LNCAP (cell line): ENCODE measurements around the gene LEAP2.

ENCODE experiments used
- CTCF ChIP-seq: fragments of 450-650 bp; IDR thresholded peaks from 2 replicates; pipeline ENCODE4 v1.5.1; 2017; ENCODE audit warnings: mild to moderate bottlenecking

The LEAP2 gene

DNA sequence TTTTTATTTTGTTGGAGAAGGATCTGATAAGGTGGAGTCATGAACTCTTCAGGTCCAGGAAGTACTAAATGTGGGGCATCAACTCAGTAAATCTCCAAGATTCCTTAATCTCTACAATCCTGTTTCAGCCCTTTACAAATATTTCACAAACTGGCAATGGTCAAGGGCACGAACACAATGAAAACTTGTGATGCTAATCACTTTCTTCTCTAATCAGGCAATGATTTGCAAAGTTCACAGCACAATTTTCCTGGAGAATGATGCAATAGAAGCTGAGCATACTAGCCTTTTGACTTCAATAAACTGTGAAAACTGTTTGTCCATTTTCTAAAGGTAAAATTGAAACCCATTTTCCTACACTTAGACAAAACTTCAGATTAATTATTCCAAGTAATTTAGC lies 24.1 kb upstream of the LEAP2 start:
- no peak for TF ChIP-seq CTCF

DNA sequence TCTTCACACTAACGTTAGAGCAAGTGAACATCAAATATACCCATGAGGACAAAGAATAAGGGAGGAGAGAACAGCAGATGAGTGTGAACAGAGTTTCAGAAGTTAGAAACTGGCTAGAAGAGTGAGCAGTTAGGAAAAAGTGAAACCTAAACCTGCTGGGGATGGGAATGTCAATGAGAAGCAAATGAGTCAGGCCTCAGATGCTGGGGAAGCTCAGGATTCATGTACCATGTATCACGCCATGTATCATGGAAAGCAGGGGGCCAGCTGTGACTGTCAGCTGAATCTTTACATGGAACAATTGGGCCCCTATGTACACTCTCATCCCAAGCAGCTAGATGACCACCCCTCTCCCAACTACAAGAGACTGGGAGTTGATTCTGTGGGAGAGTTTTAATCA lies 23.4 kb upstream of the LEAP2 start:
- no peak for TF ChIP-seq CTCF

DNA sequence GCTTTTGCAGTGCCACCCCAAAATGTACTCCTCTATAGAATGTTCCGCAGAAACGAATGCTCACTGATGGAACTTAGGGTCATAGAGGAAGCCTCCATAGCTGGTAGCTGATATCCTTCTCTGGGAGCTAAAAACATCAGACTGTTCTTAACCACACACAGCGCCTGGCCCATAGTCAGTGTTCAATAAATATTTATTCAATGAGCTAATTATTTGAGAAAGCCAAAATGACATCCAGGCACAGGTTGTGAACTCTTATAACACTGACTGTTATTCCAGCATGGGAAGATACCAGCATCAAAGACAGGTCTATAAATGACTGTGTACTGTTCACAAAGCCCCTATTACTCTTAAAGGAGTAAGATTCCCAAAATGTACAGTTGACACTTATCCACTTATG lies 20.1 kb upstream of the LEAP2 start:
- TF ChIP-seq CTCF, result no peak

GRCh38 chr5:132853790-132854189 lies 19.7 kb upstream of the LEAP2 start:
- no peak for TF ChIP-seq CTCF

- no peak for TF ChIP-seq CTCF
Measured at GRCh38 chr5:132854301-132854700, 19.2 kb upstream of the LEAP2 start.

GRCh38 chr5:132856011-132856410 lies 17.5 kb upstream of the LEAP2 start:
- TF ChIP-seq CTCF, result no peak

DNA sequence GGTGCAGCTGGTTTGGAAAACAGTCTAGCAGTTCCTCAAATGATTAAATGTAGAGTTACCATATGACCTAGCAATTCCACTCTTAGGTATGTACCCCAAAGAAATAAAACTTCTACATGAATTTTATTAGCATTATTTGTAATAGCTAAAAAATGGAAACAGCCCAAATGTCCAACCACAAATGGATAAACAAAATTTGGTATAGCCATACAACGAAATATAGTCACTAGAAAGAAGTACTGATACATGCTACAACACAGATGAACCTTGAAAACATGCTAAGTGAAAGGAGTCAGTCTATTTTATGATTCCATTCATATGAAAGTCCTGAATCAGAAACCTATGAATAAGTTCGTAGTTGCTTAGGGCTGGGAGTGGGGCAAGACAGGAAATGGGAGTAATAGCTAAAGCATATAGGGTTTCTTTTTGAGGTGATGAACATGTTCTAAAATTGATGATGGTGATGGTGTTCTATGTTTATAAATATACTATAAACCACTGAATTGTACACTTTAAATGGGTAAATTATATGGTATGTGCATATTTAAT lies 13.5 kb upstream of the LEAP2 start:
- TF ChIP-seq CTCF, result no peak

DNA sequence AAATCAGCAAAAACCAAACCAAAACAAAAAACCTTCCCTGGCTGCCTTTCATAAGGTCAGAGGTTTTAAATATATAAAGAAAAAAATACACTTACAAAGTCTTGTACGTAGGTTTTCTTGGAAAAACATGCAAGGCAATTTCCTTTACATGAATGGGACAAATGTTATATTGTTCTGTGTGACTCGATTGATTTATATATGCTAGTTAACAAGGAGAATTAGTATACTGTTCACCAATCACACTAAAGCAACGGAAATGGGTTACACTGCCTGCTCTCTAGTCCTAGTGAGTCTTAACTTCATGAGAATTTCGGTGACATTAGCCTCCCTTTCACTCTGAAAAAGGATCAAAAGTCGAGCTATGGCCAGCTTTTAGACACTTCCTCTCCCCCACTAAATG lies 12.7 kb upstream of the LEAP2 start:
- no peak for TF ChIP-seq CTCF
